Thoracic aorta (tissue), 2 donors: ENCODE data around the gene SMNDC1. TPM values are rescaled to one million over a fixed set of nuclear protein-coding genes. Genes with fewer than 3 reads are reported as not detected.

Experiments
- ATAC-seq: fragments of 150-250 bp; one replicate; pipeline ENCODE4 v1.8.0; 2017; ENCODE audit warnings: low read depth; ENCODE audit not compliant: insufficient number of reproducible peaks, low FRiP score
- DNase-seq: peaks from one replicate; pipeline ENCODE4 v3.0.0-alpha.2; 2020; ENCODE audit warnings: low spot score
- H3K27ac ChIP-seq, 2 donors: fragments of 200-600 bp; sonication (generic); 1 replicate in 1 of 2; 2 replicates in 1 of 2; pipeline ENCODE4 v1.5.1; 2016; ENCODE audit warnings: mild to moderate bottlenecking in 2 of 2, moderate library complexity in 2 of 2
- H3K27me3 ChIP-seq: fragments of 200-600 bp; sonication (generic); replicated peaks from 2 replicates; pipeline ENCODE4 v1.6.0; 2016; ENCODE audit warnings: mild to moderate bottlenecking; ENCODE audit not compliant: insufficient read depth
- H3K36me3 ChIP-seq: fragments of 200-600 bp; sonication (generic); one replicate; pipeline ENCODE4 v1.5.1; 2016
- H3K4me1 ChIP-seq, 2 donors: fragments of 200-600 bp; sonication (generic); 1 replicate in 1 of 2; 2 replicates in 1 of 2; pipeline versions ENCODE4 v1.5.1 to v1.6.0; 2016; ENCODE audit warnings: low read depth in 2 of 2, mild to moderate bottlenecking in 1 of 2; ENCODE audit not compliant: control insufficient read depth in 1 of 2
- H3K4me3 ChIP-seq: fragments of 200-600 bp; sonication (generic); 2 replicates; pipeline ENCODE4 v1.5.1; 2016; ENCODE audit warnings: mild to moderate bottlenecking
- H3K9me3 ChIP-seq: fragments of 200-600 bp; sonication (generic); 2 replicates; pipeline ENCODE4 v1.5.1; 2016
- total RNA-seq, 2 donors: library from RNA; depleted of rRNA; stranded (reverse); fragments of >200 nt; gene quantifications; one replicate each; pipeline versions ENCODE4 v1.1.0 to v1.2.3, GENCODE V29; 2016
- TF ChIP-seq, protein P1 (sequence below): fragments of 200-600 bp; sonication (generic); IDR thresholded peaks from one replicate; pipeline ENCODE4 v1.5.1; 2019; ENCODE audit warnings: antibody characterized with exemption

The SMNDC1 gene
- total RNA-seq, 2 donors from 2014 or later: 7.2 to 18.6 TPM

GRCh38 chr10:110286841-110287240 is 17.9 kb downstream of the SMNDC1 start:
- Histone ChIP-seq H3K9me3 (no peaks in the 10 kb centered on the region), H3K4me1 (peaks cover 0 to 7% of the 10 kb centered on the region in 2 donors), H3K4me3 (no peak overlapping the region), H3K27me3 (no peaks in the 10 kb centered on the region), H3K36me3 (peaks cover 30% of the 10 kb centered on the region), H3K27ac (no peak overlapping the region)
- TF ChIP-seq, protein P1, sequence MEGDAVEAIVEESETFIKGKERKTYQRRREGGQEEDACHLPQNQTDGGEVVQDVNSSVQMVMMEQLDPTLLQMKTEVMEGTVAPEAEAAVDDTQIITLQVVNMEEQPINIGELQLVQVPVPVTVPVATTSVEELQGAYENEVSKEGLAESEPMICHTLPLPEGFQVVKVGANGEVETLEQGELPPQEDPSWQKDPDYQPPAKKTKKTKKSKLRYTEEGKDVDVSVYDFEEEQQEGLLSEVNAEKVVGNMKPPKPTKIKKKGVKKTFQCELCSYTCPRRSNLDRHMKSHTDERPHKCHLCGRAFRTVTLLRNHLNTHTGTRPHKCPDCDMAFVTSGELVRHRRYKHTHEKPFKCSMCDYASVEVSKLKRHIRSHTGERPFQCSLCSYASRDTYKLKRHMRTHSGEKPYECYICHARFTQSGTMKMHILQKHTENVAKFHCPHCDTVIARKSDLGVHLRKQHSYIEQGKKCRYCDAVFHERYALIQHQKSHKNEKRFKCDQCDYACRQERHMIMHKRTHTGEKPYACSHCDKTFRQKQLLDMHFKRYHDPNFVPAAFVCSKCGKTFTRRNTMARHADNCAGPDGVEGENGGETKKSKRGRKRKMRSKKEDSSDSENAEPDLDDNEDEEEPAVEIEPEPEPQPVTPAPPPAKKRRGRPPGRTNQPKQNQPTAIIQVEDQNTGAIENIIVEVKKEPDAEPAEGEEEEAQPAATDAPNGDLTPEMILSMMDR: no peak
- ATAC-seq: no peak
- no peak for DNase-seq

DNA sequence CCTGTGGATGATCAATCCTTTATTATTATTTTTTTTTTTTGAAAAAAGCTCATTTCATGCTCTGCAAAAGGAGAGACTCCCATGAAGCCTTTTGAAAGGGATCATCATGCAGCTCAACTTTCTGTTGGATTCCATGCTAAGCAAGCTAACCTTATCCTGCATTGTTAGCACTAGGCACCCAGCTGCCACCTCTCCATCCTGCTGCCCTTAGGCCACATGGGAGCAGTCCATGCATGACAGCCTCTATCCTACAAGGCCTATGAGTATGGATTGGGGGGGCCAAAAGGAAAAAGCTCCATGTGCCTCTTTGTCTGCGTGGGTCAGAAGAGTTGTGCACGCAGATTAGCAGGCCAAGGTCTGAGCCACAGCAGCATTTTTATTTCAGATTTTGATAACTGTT is 19.2 kb downstream of the SMNDC1 start:
- Histone ChIP-seq H3K4me1 (peaks cover 3 to 11% of the 10 kb centered on the region in 2 donors), H3K36me3 (peaks cover 27% of the 10 kb centered on the region), H3K9me3 (no peaks in the 10 kb centered on the region), H3K4me3 (no peak overlapping the region), H3K27ac (no peak overlapping the region), H3K27me3 (no peaks in the 10 kb centered on the region)
- TF ChIP-seq, protein P1: no peak
- no peak for ATAC-seq
- DNase-seq: no peak

DNA sequence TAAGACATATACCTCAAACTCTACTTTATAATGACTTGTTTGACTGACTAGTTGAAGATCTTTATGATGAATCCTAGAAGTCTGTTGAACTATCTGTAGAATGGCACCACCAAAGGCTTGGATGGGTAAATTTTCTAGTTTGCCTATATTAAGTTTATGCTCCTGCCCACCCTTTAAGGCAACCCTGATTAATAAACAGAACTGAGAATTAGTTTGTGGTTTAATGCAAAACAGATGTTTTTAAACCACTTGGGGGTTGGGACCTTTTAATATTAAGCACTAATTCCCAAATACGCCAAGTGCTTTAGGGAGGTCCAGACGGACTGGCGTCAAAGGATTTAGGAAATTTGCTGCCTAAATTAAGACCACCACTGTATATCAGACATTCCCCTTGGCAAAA is 20.5 kb downstream of the SMNDC1 start:
- TF ChIP-seq, protein P1: no peak
- Histone ChIP-seq H3K9me3 (no peaks in the 10 kb centered on the region), H3K27ac (no peak overlapping the region), H3K4me3 (no peak overlapping the region), H3K4me1 (peaks cover 7 to 15% of the 10 kb centered on the region in 2 donors), H3K36me3 (peaks cover 23% of the 10 kb centered on the region), H3K27me3 (no peaks in the 10 kb centered on the region)
- no peak for DNase-seq
- ATAC-seq: no peak

GRCh38 chr10:110279407-110279986 is 25.2 kb downstream of the SMNDC1 start:
- H3K27ac ChIP-seq: no peak overlapping the region
- ATAC-seq (no peak), DNase-seq (peak; percentile 13)
- no peaks in the 10 kb centered on the region for H3K36me3 ChIP-seq
- no peaks in the 10 kb centered on the region for H3K9me3 ChIP-seq
- TF ChIP-seq, protein P1: peak; percentile 78
- peaks cover 25 to 61% of the 10 kb centered on the region in 2 donors for H3K4me1 ChIP-seq
- H3K27me3 ChIP-seq: no peaks in the 10 kb centered on the region
- H3K4me3 ChIP-seq: peak overlapping the region; percentile 26

- H3K4me3 ChIP-seq: peak overlapping the region; percentile 26
- no peak for DNase-seq
- H3K4me1 ChIP-seq: peaks cover 32 to 68% of the 10 kb centered on the region in 2 donors
- no peak for ATAC-seq
- H3K9me3 ChIP-seq: no peaks in the 10 kb centered on the region
- no peaks in the 10 kb centered on the region for H3K36me3 ChIP-seq
- H3K27ac ChIP-seq: no peak overlapping the region
- TF ChIP-seq, protein P1: no peak
- no peaks in the 10 kb centered on the region for H3K27me3 ChIP-seq
Observed at GRCh38 chr10:110278562-110279406, 25.9 kb downstream of the SMNDC1 start.
